Activated naive CD8-positive, alpha-beta T cell treated with anti-CD3 and anti-CD28 coated beads, Interleukin-2, amount 50 U/mL, for 16 hours (primary cell): ENCODE data around the gene CD200.

Source experiments
- DNase-seq: peaks from one replicate; pipeline ENCODE4 v3.0.0-alpha.2; 2020; ENCODE audit warnings: low read depth, low spot score

CD200 gene

GRCh38 chr3:112333002-112333380 is at the start of gene CD200:
Gene CD200 (plus strand): TSS chr3:112333156. CDS start chr3:112333213, 57 bp downstream.
- no peak for DNase-seq

GRCh38 chr3:112289011-112289410 is 43.9 kb upstream of the CD200 start:
- no peak for DNase-seq

GRCh38 chr3:112293368-112294321 is 39.3 kb upstream of the CD200 start, which contains the start of gene SLC9C1:
Gene SLC9C1 (minus strand): TSS chr3:112294216. CDS start chr3:112286791, 7,425 bp downstream.
- no peak for DNase-seq

- no peak for DNase-seq
Measured at GRCh38 chr3:112297714-112298113, 35.2 kb upstream of the CD200 start.

GRCh38 chr3:112298781-112299180 is 34.2 kb upstream of the CD200 start:
- DNase-seq = no peak

- no peak for DNase-seq
Measured at GRCh38 chr3:112302150-112302830, 30.7 kb upstream of the CD200 start.

GRCh38 chr3:112302881-112303763 is 29.8 kb upstream of the CD200 start:
- DNase-seq = no peak

GRCh38 chr3:112303764-112304325 is 29.1 kb upstream of the CD200 start:
- no peak for DNase-seq

GRCh38 chr3:112304611-112305010 is 28.3 kb upstream of the CD200 start:
- DNase-seq = no peak

GRCh38 chr3:112306825-112307224 is 26.1 kb upstream of the CD200 start:
- DNase-seq = no peak

- DNase-seq = no peak
Measured at GRCh38 chr3:112307557-112307956, 25.4 kb upstream of the CD200 start.

- DNase-seq = no peak
Measured at GRCh38 chr3:112308151-112308911, 24.6 kb upstream of the CD200 start.

- no peak for DNase-seq
Measured at GRCh38 chr3:112314649-112315048, 18.3 kb upstream of the CD200 start.

GRCh38 chr3:112315791-112316190 is 17.2 kb upstream of the CD200 start:
- DNase-seq = no peak

GRCh38 chr3:112319516-112320276 is 13.3 kb upstream of the CD200 start:
- DNase-seq = no peak

- DNase-seq = no peak
Measured at GRCh38 chr3:112320691-112321090, 12.3 kb upstream of the CD200 start.

- no peak for DNase-seq
Measured at GRCh38 chr3:112321867-112322652, 10.9 kb upstream of the CD200 start.

GRCh38 chr3:112327371-112327951 is 5.5 kb upstream of the CD200 start:
- DNase-seq = no peak

GRCh38 chr3:112331851-112332250 is 1.1 kb upstream of the CD200 start:
- DNase-seq = no peak
